HepG2 (cell line): ENCODE data around the gene PRR30. TPM values are rescaled to one million over a fixed set of nuclear protein-coding genes. Genes with fewer than 3 reads are reported as not detected.

Source experiments
- FOSL2 ChIP-seq: sonication (generic); formaldehyde crosslinking; IDR thresholded peaks from 2 replicates; pipeline ENCODE4 v1.4.0; 2020; ENCODE audit warnings: missing genetic modification reagents
- HNRNPLL ChIP-seq: fragments of 200-400 bp; formaldehyde crosslinking; IDR thresholded peaks from 2 replicates; pipeline ENCODE4 v1.6.1; 2017; ENCODE audit warnings: mild to moderate bottlenecking, low read depth, low read length; ENCODE audit not compliant: poor library complexity, severe bottlenecking
- ZBED4 ChIP-seq: sonication (generic); formaldehyde crosslinking; IDR thresholded peaks from 2 replicates; pipeline ENCODE4 v1.4.0; 2020; ENCODE audit warnings: missing genetic modification reagents, borderline replicate concordance
- ZBTB7B ChIP-seq: sonication (generic); formaldehyde crosslinking; IDR thresholded peaks from 2 replicates; pipeline ENCODE4 v1.4.0; 2020; ENCODE audit warnings: missing genetic modification reagents
- ZMYM4 ChIP-seq: sonication (generic); formaldehyde crosslinking; IDR thresholded peaks from 2 replicates; pipeline ENCODE4 v1.8.1; 2023; ENCODE audit warnings: mild to moderate bottlenecking, missing genetic modification reagents
- ZNF121 ChIP-seq: sonication (generic); formaldehyde crosslinking; IDR thresholded peaks from 2 replicates; pipeline ENCODE4 v1.5.0; 2020; ENCODE audit warnings: mild to moderate bottlenecking, missing genetic modification reagents
- ZNF18 ChIP-seq: sonication (generic); formaldehyde crosslinking; IDR thresholded peaks from 2 replicates; pipeline ENCODE4 v1.8.0; 2022; ENCODE audit warnings: mild to moderate bottlenecking, missing genetic modification reagents; ENCODE audit not compliant: insufficient replicate concordance
- ZNF263 ChIP-seq: sonication (generic); formaldehyde crosslinking; IDR thresholded peaks from 2 replicates; pipeline ENCODE4 v1.4.0; 2020; ENCODE audit warnings: missing genetic modification reagents
- ZNF280D ChIP-seq: sonication (generic); formaldehyde crosslinking; IDR thresholded peaks from 2 replicates; pipeline ENCODE4 v1.5.1; 2020; ENCODE audit warnings: mild to moderate bottlenecking, missing genetic modification reagents
- ZNF282 ChIP-seq: fragments of 450-650 bp; IDR thresholded peaks from 2 replicates; pipeline ENCODE4 v1.6.1; 2018; ENCODE audit not compliant: partially characterized antibody
- polyA plus RNA-seq, 8 experiments: library from polyadenylated mRNA; depleted of rRNA in 3 of 8; stranded (reverse) in 7 of 8; unstranded in 1 of 8; fragments of >200 nt; fragmentation: Illumina TruSeq in 4 of 8; extraction: Trizol in 4 of 8; gene quantifications; 2 replicates each; pipeline versions ENCODE4 v1.2.1 to v1.2.3, GENCODE V29; 2011 to 2016; ENCODE audit warnings: low read depth in 4 of 8, missing spikeins in 1 of 8, mixed read lengths in 1 of 8; ENCODE audit not compliant: insufficient read depth in 1 of 8
- total RNA-seq, 5 experiments: library from RNA; depleted of rRNA; stranded (reverse); fragments of >200 nt; fragmentation: Illumina TruSeq; extraction: Trizol; gene quantifications; 2 replicates each; pipeline ENCODE4 v1.2.3, GENCODE V29; 2016; ENCODE audit warnings: low read depth in 1 of 5
- TF ChIP-seq, protein P1 (sequence below): sonication (generic); formaldehyde crosslinking; conservative IDR thresholded peaks from 2 replicates; pipeline ENCODE4 v1.8.0; 2022; ENCODE audit warnings: mild to moderate bottlenecking, moderate library complexity, missing genetic modification reagents
- TF ChIP-seq, protein P2 (sequence below): sonication (generic); formaldehyde crosslinking; IDR thresholded peaks from 2 replicates; pipeline ENCODE4 v1.4.0; 2020; ENCODE audit warnings: missing genetic modification reagents
- TF ChIP-seq, protein P3 (sequence below): sonication (generic); formaldehyde crosslinking; IDR thresholded peaks from 2 replicates; pipeline ENCODE4 v1.5.1; 2020; ENCODE audit warnings: missing genetic modification reagents, mild to moderate bottlenecking, borderline replicate concordance

Gene PRR30
- total and polyA plus RNA-seq, 2 of the 13 experiments (the other 11 are each of a cell fraction or from before 2014, with no cell fraction given), result not detected

DNA sequence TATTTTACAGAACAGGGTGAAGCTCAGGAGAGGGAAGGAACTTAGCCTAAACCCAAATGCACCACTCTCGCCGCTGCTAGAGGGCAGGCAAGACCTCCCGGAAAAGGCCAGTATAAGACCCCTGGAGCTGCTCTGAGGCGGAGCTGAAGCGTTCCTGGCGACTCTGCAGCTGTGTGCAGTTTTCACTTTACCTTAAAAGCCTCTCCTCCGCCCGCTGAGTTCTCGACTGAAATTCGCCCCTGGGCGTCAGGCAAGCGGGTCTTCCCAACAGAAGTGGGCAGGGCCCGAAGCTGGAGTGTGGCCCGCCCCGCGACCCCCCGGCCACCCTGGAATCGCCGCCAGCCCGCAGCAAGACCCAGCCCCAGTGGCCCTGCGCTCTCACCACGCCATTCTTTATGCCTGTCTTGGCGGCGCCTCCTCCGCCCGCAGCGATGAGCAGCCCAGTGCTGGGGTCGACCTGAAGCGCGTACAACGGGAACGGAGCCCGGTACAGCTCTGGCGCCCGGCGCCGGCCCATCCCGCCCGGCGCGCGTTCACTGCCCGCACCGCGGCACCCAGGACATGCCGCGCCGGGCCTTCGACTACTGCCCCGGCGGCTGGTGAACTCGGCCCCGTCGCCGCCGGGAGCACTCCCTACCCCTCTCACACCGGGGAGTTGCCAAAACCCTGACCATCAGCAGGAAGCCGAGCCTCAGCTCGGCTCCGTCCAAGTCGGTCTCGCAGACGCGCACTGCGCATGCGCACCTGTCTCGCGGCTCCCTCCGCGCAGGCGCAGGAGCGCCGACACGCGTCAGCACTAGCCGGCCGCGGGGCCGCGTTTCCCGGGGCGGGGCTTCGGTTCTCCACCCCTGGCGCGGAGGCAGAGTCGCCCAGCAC is 5.1 kb downstream of the PRR30 start, which contains the start of gene PREB (continued):
- TF ChIP-seq ZBTB7B (CRISPR knock-in tag) (peak; percentile 25; the same call in 1 of the 2 replicates), ZNF282 (no peak), ZMYM4 (CRISPR knock-in tag) (no peak; the same call in 1 of the 2 replicates), ZNF121 (0 out of 2 replicates have a peak, but pooled peaks have one; percentile 10), HNRNPLL (peak; percentile 62), ZNF18 (peak; percentile 33), FOSL2 (CRISPR knock-in tag) (peak; percentile 10), ZNF280D (CRISPR knock-in tag) (0 out of 2 replicates have a peak, but pooled peaks have one; percentile 59), ZNF263 (peak; percentile 90), ZBED4 (0 out of 2 replicates have a peak, but pooled peaks have one; percentile 42)
- TF ChIP-seq, protein P1, sequence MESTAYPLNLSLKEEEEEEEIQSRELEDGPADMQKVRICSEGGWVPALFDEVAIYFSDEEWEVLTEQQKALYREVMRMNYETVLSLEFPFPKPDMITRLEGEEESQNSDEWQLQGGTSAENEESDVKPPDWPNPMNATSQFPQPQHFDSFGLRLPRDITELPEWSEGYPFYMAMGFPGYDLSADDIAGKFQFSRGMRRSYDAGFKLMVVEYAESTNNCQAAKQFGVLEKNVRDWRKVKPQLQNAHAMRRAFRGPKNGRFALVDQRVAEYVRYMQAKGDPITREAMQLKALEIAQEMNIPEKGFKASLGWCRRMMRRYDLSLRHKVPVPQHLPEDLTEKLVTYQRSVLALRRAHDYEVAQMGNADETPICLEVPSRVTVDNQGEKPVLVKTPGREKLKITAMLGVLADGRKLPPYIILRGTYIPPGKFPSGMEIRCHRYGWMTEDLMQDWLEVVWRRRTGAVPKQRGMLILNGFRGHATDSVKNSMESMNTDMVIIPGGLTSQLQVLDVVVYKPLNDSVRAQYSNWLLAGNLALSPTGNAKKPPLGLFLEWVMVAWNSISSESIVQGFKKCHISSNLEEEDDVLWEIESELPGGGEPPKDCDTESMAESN (CRISPR knock-in tag), result no peak; the same call in 1 of the 2 replicates
- TF ChIP-seq, protein P2, sequence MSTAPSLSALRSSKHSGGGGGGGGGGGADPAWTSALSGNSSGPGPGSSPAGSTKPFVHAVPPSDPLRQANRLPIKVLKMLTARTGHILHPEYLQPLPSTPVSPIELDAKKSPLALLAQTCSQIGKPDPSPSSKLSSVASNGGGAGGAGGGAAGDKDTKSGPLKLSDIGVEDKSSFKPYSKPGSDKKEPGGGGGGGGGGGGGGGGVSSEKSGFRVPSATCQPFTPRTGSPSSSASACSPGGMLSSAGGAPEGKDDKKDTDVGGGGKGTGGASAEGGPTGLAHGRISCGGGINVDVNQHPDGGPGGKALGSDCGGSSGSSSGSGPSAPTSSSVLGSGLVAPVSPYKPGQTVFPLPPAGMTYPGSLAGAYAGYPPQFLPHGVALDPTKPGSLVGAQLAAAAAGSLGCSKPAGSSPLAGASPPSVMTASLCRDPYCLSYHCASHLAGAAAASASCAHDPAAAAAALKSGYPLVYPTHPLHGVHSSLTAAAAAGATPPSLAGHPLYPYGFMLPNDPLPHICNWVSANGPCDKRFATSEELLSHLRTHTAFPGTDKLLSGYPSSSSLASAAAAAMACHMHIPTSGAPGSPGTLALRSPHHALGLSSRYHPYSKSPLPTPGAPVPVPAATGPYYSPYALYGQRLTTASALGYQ (CRISPR knock-in tag), result peak; percentile 58; the same call in 1 of the 2 replicates
- TF ChIP-seq, protein P3, sequence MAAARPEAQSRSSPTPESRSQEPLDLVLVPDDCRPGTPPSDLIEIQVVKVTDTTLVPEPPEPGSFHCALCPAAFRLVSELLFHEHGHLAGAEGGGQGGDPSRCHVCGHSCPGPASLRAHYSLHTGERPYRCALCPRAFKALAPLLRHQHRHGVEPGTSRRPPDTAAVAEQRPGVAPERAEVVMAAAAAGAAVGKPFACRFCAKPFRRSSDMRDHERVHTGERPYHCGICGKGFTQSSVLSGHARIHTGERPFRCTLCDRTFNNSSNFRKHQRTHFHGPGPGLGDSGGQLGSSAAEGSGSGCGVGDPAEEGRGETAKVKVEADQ (CRISPR knock-in tag), result 0 out of 2 replicates have a peak, but pooled peaks have one; percentile 3
